Effector CD4-positive, alpha-beta T cell (primary cell): ENCODE measurements around the gene WDCP.

ENCODE experiments used
- DNase-seq: peaks from one replicate; pipeline ENCODE4 v3.0.0-alpha.2; 2020

Gene WDCP

GRCh38 chr2:23993736-23994269 is 53.4 kb downstream of the WDCP start:
- no peak for DNase-seq

- no peak for DNase-seq
These were observed 54.3 kb downstream of the WDCP start for GRCh38 chr2:23992931-23993330.

- no peak for DNase-seq
These were observed 58.8 kb downstream of the WDCP start for GRCh38 chr2:23988371-23988770.
